Activated naive CD4-positive, alpha-beta T cell treated with anti-CD3 and anti-CD28 coated beads, Interleukin-2, amount 10 ng/mL, durations not matched to agents 5 hours and 36 hours (primary cell): Measurements from ENCODE around the gene BASP1. TPM values are rescaled to one million over a fixed set of nuclear protein-coding genes. Genes with fewer than 3 reads are reported as not detected.

Experiments used
- total RNA-seq, 2 experiments: library from RNA; stranded (reverse); gene quantifications; one replicate each; pipeline ENCODE4 v1.2.3, GENCODE V29; 2021

BASP1 gene
- under 1 TPM; 0.22 to 0.35 TPM for total RNA-seq

GRCh38 chr5:17217493-17218352, at the start of gene BASP1:
TSS of gene BASP1 (plus strand) at chr5:17217631. CDS start at chr5:17275217, 57,586 bp downstream.

